Measurements from ENCODE around the gene ASIC4.
A peak's percentile ranks its signal among the peaks of the same experiment; 100 is the strongest.

ASIC4 gene

DNA sequence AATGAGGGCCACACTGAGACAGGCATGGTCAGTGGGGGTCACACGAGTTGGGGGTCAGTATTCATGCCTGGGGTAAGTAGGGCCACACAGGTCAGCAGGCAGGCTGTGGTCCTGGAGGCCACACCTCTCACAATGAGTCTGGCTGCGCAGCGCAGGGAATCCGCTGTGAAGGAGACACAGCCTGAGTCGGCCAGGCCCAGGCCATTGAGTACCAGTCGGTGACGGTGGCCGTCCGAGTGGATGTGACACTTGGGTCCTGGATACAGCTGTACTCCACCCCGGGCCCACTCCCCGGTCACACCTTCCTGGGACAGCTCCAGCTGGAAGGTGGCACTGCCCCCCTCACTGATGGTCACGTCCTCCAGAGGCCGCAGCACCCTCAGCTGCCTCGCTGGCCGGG is 40.1 kb downstream of the ASIC4 start:
- no peak for DNase-seq

DNA sequence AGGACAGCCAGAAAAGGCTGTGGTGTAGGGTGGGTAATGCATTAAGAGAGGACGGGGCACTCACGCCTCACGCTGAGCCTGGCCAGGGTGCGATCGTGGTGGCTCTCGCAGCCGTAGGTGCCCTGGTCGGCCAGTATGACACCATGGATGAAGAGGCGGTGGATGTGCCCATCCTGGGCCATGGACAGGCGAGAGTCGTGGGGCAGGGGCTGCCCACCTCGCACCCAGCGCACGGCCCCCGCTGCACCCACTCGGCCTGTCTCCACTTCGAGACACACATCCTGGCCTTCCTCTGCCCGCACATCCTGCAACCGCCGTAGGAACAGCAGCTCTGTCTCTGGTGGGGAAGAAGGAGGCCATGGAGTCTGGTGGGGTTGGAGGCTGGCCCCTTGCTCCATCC is 41.7 kb downstream of the ASIC4 start:
- no peak for DNase-seq

- no peak for DNase-seq
Observed at GRCh38 chr2:219556413-219556812, 42.1 kb downstream of the ASIC4 start.

DNA sequence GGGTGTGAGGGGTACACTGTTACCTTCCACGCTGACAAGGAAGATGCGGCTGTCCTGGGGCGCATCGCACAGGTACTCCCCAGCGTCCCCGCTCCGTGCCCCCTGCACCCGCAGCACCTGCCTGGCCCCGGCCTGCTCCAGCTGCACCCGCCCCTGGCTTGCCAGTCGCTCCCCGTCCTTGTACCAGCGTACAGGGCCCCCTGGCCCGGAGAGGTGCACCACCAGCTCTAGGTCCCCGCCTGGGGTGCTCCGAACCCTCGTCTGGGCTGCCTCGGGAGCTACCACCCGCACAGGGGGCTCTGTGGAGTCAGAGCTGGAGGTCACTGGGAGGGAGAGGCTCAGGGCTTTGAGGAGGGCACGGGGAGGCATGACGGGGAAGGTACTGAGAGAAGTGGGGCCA is 43.0 kb downstream of the ASIC4 start:
- no peak for DNase-seq

DNA sequence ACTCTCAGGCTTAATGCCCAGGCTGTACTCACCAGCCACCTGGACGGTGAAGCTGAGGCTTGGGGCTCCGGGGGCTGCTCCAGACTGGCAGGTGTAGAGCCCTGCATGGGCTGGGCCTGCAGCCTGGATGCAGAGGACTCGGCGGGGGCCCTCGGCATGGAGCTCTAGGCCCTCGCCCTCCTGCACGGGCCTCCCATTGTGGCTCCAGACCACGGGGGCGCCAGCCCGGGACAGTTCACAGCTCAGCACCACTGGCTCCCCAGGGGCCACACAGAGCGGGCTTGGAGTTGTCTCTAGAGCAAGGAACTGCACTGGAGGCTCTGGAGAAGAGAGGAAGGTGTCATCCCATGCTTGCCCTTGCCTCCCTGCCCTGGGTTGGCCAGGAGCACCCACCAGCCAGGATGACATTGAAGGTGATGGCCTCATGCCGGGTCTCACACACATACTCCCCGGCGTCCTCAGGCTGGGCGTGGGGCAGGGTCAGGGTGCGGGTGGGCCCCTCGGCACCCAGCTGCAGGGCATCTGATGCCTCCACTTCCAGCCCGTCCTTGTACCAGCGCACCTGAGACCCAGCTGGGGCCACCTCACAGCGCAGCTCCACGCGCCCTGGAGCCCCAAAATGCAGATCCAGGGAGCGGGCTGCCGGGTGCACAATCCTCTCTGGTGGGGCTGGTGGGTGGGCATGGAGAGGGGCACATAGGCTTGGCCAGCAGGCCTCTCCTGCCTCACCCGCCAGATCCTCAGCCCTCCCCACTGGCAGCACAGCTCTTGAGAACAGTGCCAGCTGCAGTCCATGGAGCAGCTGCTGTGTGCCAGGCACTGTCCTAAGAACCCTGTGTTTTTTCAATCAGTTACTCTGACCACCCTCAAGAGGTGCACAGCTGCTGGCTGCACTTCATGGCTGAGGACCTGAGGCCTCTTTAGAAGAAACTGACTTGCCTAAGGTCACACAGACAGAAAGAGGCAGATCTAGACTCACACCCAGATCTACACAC is 43.8 kb downstream of the ASIC4 start:
- DNase-seq: no peak

- DNase-seq: no peak
Observed at GRCh38 chr2:219559156-219559915, 45.1 kb downstream of the ASIC4 start.

GRCh38 chr2:219560037-219560892 is 46.0 kb downstream of the ASIC4 start:
- peak; percentile 9 for DNase-seq

DNA sequence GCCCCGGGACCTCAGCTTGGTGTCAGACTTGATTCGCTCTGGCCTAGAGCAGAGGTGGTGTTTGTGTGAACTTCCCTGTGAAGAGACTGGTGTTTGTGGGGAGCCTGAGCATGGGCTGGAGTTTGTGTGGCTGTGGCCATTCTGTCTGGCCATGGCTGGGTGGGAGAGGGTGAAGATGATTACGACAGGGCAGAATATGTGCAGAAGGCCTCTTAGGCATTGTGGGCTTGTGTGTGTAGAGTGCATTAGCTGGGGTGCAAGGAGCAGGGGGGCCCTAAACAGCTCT is 46.6 kb downstream of the ASIC4 start:
- no peak for DNase-seq

DNA sequence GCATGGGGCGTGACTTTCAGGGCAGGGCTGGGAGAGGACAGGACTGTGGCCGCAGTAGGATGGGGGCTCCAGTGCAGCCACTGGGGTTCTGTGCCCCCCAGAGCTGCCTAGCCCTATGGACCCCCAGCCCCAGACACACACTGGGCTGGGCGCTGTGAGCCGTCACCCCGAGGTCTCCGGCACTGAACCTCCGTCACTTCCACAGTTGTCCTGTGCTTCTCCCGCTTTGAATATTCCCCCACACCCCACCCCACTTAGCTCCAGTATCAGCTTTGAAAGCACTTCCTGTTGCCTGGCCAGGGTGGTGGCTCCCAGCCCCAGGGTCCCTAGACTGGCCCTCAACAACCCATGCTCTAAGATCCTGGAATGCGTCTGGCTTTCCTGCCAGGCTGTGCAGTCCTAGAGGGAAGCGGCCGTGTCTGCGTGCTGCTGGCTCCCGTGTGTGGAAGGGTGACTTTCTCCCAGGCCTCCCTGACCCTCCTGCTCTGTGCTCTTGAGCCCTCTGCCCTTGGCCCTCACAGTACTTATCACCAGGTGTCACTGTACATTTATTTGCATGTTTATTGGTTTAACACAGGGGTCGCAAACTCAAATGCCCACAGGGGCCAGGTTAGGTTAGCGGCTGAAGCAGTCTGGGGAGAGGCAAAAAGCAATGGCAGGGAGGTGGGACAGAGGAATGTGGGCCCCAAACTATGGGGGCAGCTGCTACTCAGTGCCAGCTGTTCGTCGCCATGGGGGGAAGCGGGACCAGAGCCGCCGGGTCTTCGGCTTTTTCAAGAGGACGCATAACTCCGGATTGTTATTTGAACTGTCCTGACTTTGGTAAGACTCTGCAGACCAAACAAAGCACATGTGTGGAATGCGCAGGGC is 47.1 kb downstream of the ASIC4 start:
- DNase-seq: no peak

GRCh38 chr2:219562049-219563020 is 48.1 kb downstream of the ASIC4 start:
- no peak for DNase-seq

DNA sequence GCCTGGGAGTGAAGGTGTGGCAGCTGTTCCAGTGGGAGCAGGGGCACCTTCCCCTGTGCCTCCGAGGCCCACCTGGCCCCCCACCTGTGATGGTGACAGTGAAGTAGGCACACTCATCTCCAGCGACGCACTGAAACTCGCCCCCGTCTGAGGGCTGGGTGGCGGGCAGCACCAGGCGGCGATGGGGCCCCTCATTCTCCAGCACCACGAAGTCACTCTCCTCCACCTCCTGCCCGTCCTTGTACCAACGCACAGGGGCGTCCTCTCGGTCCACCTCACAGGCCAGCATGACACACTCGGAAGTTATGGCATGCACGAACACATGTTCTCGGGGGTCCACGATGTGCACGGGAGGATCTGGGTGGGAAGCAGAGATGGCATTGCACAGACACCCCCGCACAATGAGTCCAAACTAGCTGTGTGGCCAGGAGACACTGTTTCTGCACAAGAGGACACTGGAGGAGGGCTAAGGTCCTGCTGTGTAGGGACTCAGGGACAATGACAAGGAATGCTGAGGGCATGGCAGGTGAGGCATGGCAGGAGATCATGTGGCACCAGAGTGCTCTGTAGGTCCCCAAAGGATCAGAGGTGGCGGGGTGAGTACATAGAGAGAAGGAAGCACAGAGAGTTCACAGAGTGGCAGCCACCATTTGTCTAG is 49.1 kb downstream of the ASIC4 start:
- no peak for DNase-seq

DNA sequence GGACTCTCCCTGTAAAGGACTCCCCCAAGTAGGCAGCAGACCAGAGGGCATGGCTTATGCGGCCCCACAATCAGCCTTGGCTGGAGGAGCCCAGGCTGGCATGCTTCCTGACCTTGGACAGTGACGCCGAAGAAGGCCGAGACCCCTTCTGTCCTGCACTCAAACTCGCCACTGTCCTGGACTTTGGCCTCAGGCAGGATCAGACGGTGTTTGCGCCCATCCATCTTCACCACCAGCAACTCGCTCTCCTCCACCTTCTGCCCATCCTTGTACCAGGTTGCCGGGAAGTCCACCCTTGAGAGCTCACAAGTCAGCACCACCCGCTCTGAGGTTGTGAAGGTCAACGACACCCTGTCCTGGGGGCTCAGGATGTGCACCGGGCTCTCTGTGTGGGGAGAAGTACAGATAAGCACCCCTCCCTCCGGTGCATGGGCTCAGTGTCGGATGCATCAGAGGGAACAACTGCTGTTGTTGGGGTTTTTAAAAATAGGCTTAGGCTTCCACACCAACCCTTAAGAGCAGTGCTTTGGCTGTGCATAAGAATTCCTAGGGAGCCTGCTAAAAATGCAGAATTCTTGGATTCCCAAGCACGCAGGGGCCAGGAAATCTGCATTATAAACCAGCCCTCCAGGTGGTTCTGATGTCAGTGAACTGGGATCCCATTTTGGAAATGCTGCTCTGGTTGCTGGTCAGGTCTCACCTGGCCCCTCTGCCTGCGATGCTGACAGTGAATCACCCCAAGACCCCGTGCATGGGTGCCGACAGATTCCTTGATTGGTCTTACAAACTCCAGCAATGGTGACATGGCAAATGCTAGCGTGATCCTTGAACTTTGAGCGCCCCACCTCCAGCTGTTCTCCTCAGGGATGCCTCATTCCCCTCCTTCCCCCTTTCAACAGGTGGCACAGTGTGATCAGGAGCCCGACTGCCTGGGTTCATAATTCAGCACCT is 51.1 kb downstream of the ASIC4 start:
- no peak for DNase-seq

DNA sequence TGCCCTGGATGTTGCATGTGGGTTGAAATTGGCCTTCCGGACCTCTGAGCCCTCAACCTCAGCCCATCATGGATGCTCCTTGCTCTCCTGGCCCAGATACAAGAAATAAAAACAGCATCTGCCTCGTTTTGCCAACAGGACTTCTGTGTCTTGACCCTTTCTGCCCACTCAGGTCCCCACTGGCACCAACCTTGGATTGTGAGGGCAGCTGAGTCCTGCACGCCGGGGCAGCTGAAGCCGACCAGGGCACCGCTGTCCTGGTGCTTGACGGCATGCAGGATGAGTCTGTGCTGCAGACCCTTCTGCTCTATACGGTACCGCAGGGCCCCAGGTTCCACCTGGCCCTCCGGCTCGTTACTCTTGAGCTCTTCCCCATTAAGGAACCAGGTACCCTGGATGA is 52.4 kb downstream of the ASIC4 start:
- DNase-seq: no peak

- no peak for DNase-seq
Observed at GRCh38 chr2:219567131-219567530, 52.8 kb downstream of the ASIC4 start.

DNA sequence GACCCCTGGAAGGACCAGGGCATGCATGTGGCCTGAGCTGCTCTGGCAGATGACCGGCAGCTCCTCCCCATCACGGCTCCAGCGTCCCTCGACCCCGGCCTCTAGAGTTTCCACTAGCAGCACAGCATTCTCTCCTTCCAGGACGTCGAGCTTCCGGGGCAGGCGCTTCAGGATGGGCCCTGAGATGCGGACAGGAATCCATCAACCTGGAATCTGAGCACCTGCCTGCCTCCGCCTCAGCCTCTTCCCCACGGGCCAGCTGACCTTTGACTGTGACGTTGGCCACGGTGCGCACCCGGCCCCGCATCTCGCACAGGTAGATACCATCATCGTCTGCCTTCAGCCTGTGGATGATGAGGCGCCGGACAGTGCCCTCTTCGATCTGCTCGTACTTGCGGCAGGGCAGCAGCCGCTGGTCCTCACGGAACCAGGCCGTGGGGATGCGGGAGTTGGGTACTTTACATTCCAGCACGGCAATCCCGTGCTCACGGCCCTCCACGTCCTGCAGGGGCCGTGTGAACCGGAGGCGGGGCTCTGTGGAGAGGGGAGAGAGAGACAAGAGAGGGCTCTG is 53.6 kb downstream of the ASIC4 start:
- no peak for DNase-seq

GRCh38 chr2:219569041-219569440 is 54.8 kb downstream of the ASIC4 start:
- no peak for DNase-seq

DNA sequence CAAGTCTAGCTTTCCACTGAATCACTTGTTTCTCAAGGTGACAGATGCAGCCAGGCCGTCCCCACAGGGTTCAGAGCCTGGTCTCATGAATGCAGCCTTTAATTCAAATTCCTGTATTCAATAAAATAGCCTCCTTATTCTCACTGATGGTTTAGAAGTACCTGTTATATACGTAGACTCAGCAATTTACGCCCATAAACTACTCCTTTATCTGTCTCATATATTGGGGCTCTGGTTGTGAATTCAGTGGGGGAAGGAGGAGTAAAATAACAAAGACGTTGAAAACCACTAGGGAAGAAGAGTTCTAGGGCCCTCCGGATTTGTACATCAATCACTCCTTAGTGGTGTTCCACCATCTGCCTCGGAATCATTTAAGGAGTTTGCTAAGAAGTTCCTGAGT is 55.4 kb downstream of the ASIC4 start:
- DNase-seq: no peak

DNA sequence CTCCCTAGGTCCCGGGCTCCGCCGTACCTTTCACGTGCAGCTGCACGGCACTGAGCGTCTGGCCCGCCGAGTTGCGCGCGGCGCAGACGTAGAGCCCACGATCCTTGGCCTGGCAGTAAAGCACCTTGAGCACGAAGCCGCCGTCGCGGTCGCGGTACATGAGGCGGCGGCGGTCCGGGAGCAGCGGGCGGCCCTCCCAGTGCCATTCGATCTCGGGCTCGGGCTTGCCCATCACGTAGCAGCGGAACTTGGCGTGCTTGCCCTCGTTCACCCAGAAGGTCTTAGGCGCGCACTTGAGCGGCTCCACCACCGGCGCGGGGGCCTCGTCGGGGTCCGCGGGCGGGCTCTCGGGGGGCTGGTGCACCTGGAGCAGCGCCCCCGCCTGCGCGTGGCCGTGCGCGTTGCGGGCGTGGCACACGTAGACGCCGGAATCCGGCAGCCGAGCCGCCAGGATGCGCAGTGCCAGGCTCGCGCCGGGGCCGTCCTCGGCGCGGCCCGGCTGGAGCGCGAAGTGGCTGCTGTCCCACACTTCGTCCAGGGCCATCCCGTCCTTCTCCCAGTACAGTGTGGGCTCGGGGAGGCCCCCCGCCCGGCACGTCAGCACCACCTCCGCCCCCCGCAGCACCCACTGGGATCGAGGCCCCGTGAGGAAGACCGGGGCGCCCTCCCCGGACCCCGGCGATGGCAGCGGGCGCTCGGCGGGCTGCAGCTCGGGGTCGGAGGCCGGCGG is 56.1 kb downstream of the ASIC4 start:
- DNase-seq: no peak
